H9 (cell line): Measurements from ENCODE around the gene RNF5. TPM values are rescaled to one million over a fixed set of nuclear protein-coding genes. Genes with fewer than 3 reads are reported as not detected.

ENCODE experiments used
- DNase-seq: peaks from one replicate; pipeline ENCODE4 v3.0.0-alpha.2; 2017
- H2AFZ ChIP-seq: one replicate; pipeline ENCODE4 v1.6.1; 2013; ENCODE audit warnings: mild to moderate bottlenecking, low read length, control low read depth, moderate library complexity
- H2AK5ac ChIP-seq: 2 replicates; pipeline ENCODE4 v1.6.1; 2013; ENCODE audit warnings: low read length, control low read depth, mixed read lengths; ENCODE audit not compliant: insufficient read length
- H2BK120ac ChIP-seq: one replicate; pipeline ENCODE4 v1.6.1; 2013; ENCODE audit warnings: low read depth, mild to moderate bottlenecking, low read length, control low read depth, inconsistent platforms; ENCODE audit not compliant: poor library complexity, severe bottlenecking
- H2BK12ac ChIP-seq: 2 replicates; pipeline ENCODE4 v1.6.1; 2013; ENCODE audit warnings: low read length, control low read depth, mixed read lengths, low read depth; ENCODE audit not compliant: insufficient read length
- H2BK15ac ChIP-seq: 2 replicates; pipeline ENCODE4 v1.6.1; 2013; ENCODE audit warnings: low read depth, low read length, control low read depth
- H2BK20ac ChIP-seq: one replicate; pipeline ENCODE4 v1.6.1; 2013; ENCODE audit warnings: low read depth, mild to moderate bottlenecking, low read length, control low read depth, inconsistent platforms; ENCODE audit not compliant: poor library complexity, severe bottlenecking
- H2BK5ac ChIP-seq: 2 replicates; pipeline ENCODE4 v1.6.1; 2013; ENCODE audit warnings: low read length, control low read depth, mixed read lengths; ENCODE audit not compliant: insufficient read length
- H3K14ac ChIP-seq: 2 replicates; pipeline ENCODE4 v1.6.1; 2013; ENCODE audit warnings: low read length, control low read depth; ENCODE audit not compliant: insufficient read depth
- H3K18ac ChIP-seq: 2 replicates; pipeline ENCODE4 v1.6.1; 2013; ENCODE audit warnings: low read depth, mild to moderate bottlenecking, mixed read lengths, low read length, control low read depth; ENCODE audit not compliant: insufficient read length
- H3K23ac ChIP-seq: 2 replicates; pipeline ENCODE4 v1.6.1; 2013; ENCODE audit warnings: low read length, control low read depth, mixed read lengths, low read depth; ENCODE audit not compliant: insufficient read length
- H3K23me2 ChIP-seq: 2 replicates; pipeline ENCODE4 v1.6.1; 2013; ENCODE audit warnings: low read depth, mild to moderate bottlenecking, mixed read lengths, low read length, control low read depth; ENCODE audit not compliant: insufficient read length, poor library complexity, severe bottlenecking
- H3K27ac ChIP-seq: 2 replicates; pipeline ENCODE4 v1.5.1; 2013; ENCODE audit warnings: low read length, control low read depth, mixed read lengths, low read depth; ENCODE audit not compliant: insufficient read length
- H3K27me3 ChIP-seq: 2 replicates; pipeline ENCODE4 v1.6.1; 2013; ENCODE audit warnings: low read length, control low read depth, inconsistent platforms; ENCODE audit not compliant: insufficient read depth
- H3K4ac ChIP-seq: 2 replicates; pipeline ENCODE4 v1.6.1; 2013; ENCODE audit warnings: low read depth, mild to moderate bottlenecking, control low read depth, inconsistent platforms, low read length, moderate library complexity
- H3K4me1 ChIP-seq: 2 replicates; pipeline ENCODE4 v1.6.1; 2013; ENCODE audit warnings: low read length, control low read depth, inconsistent platforms; ENCODE audit not compliant: insufficient read depth
- H3K4me2 ChIP-seq: 2 replicates; pipeline ENCODE4 v1.6.1; 2013; ENCODE audit warnings: low read length, control low read depth, mixed read lengths; ENCODE audit not compliant: insufficient read length, insufficient read depth
- H3K56ac ChIP-seq: 2 replicates; pipeline ENCODE4 v1.6.1; 2013; ENCODE audit warnings: low read depth, mild to moderate bottlenecking, mixed read lengths, low read length, control low read depth; ENCODE audit not compliant: insufficient read length
- H3K79me1 ChIP-seq: 2 replicates; pipeline ENCODE4 v1.6.1; 2013; ENCODE audit warnings: low read depth, mild to moderate bottlenecking, moderate library complexity, low read length, control low read depth, inconsistent platforms; ENCODE audit not compliant: insufficient read depth, poor library complexity, severe bottlenecking
- H3K79me2 ChIP-seq: 2 replicates; pipeline ENCODE4 v1.6.1; 2013; ENCODE audit warnings: low read length, control low read depth, inconsistent platforms; ENCODE audit not compliant: insufficient read depth
- H3K9ac ChIP-seq: 2 replicates; pipeline ENCODE4 v1.6.1; 2013; ENCODE audit warnings: low read length, control low read depth, mixed read lengths; ENCODE audit not compliant: insufficient read length; ENCODE audit errors: extremely low read depth
- H3K9me3 ChIP-seq: one replicate; pipeline ENCODE4 v1.6.1; 2013; ENCODE audit warnings: low read depth, low read length, inconsistent platforms; ENCODE audit not compliant: control insufficient read depth
- H3T11ph ChIP-seq: one replicate; pipeline ENCODE4 v1.6.1; 2013; ENCODE audit warnings: mild to moderate bottlenecking, low read length, control low read depth, inconsistent platforms
- H4K20me1 ChIP-seq: one replicate; pipeline ENCODE4 v1.6.1; 2013; ENCODE audit not compliant: control insufficient read depth, insufficient read length, insufficient read depth
- H4K5ac ChIP-seq: 2 replicates; pipeline ENCODE4 v1.6.1; 2013; ENCODE audit warnings: low read depth, mild to moderate bottlenecking, mixed read lengths, low read length, control low read depth; ENCODE audit not compliant: insufficient read length
- H4K8ac ChIP-seq: replicated peaks from 2 replicates; pipeline ENCODE4 v1.6.1; 2013; ENCODE audit warnings: low read length, control low read depth, mixed read lengths, low read depth; ENCODE audit not compliant: insufficient read length
- H4K91ac ChIP-seq: 2 replicates; pipeline ENCODE4 v1.6.1; 2013; ENCODE audit warnings: low read depth, mild to moderate bottlenecking, moderate library complexity, mixed read lengths, low read length, control low read depth; ENCODE audit not compliant: insufficient read length
- H3K27ac Mint-ChIP-seq, 3 experiments: 2 replicates in 2 of 3; 3 replicates in 1 of 3; pipeline ENCODE4 v1.8.0; 2020 to 2021; ENCODE audit warnings: mixed read lengths in 3 of 3, mild to moderate bottlenecking in 1 of 3, moderate library complexity in 1 of 3
- H3K27me3 Mint-ChIP-seq: 2 replicates; pipeline ENCODE4 v1.8.0; 2021; ENCODE audit warnings: low read depth, mild to moderate bottlenecking, moderate library complexity, mixed read lengths
- H3K36me3 Mint-ChIP-seq, 3 experiments: 2 replicates in 2 of 3; 3 replicates in 1 of 3; pipeline ENCODE4 v1.8.0; 2020 to 2021; ENCODE audit warnings: low read depth in 3 of 3, mixed read lengths in 3 of 3; ENCODE audit not compliant: insufficient read depth in 1 of 3
- H3K4me1 Mint-ChIP-seq, 2 experiments: 2 replicates each; pipeline ENCODE4 v1.8.0; 2020; ENCODE audit warnings: mixed read lengths in 2 of 2
- H3K4me3 Mint-ChIP-seq, 2 experiments: 2 replicates in 1 of 2; 3 replicates in 1 of 2; pipeline ENCODE4 v1.8.0; 2020 to 2021; ENCODE audit warnings: mild to moderate bottlenecking in 2 of 2, mixed read lengths in 2 of 2, moderate library complexity in 1 of 2
- H3K9me3 Mint-ChIP-seq, 2 experiments: 2 replicates in 1 of 2; 3 replicates in 1 of 2; pipeline ENCODE4 v1.8.0; 2020; ENCODE audit warnings: mild to moderate bottlenecking in 2 of 2, mixed read lengths in 2 of 2, moderate library complexity in 1 of 2
- WGBS: extraction: QIAGEN DNeasy Blood & Tissue Kit; methylation state at CpG from one replicate; pipeline ENCODE4 v1.1.7; 2013; ENCODE audit warnings: missing lambda C conversion rate, low lambda C conversion rate, mixed read lengths; ENCODE audit not compliant: insufficient read length; ENCODE audit errors: extremely low coverage; 5-methylcytosine and 5-hydroxymethylcytosine counted together
- total RNA-seq: library from RNA; stranded (reverse); gene quantifications from 2 replicates; pipeline ENCODE4 v1.2.1, GENCODE V29; 2021
- TF ChIP-seq, protein P1 (sequence below): fragments of 200-600 bp; sonication (generic); conservative IDR thresholded peaks from 3 replicates; pipeline ENCODE4 v1.8.0; 2021; ENCODE audit warnings: antibody characterized with exemption, mild to moderate bottlenecking

Gene RNF5
- total RNA-seq, 1 experiment from 2014 or later, result 116 TPM

DNA sequence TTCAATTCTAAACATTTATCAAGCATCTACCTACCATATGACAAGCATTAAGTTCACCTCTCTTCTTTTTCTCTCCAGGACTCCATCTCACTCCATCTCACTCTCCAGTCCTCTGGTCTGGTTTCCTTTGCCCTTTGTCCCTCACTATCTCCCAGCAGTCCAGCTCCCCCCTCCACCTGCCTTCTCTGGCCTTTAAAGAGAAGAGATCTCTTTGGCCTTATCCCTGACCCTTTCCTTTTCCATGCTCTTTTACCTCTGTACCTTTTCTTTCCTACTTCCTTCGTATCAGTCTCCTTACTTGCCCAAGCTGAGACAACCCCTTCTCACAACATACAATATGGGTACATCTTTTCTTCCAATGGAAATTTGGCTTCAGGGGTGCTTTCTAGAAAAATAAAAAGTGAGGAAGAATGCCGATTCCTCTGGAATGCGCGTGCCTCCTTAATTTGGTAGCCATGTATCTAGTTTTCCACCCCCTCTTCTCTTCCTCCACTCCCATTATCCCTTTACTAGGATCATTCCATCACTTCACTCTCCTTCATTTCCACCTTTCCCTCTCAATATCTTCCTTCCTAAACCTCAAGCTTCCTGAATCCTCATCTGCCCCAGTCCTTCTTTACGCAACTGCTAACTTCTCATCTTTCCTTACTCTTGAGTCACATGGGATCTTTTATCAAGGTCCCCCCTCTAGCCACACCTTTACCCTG lies 1.6 kb upstream of the RNF5 start:
- H3K56ac ChIP-seq, result no peak overlapping the region
- H3K4me1 ChIP-seq, result peaks cover 7% of the 10 kb centered on the region
- peak overlapping the region; percentile 83 for H3K4me2 ChIP-seq
- Mint-ChIP-seq H3K4me3 (peak overlapping the region; percentile 83 to 86), H3K27ac (peak overlapping the region; percentile 98), H3K4me1 (peaks cover 40 to 47% of the 10 kb centered on the region in 2 experiments), H3K27me3 (no peaks in the 10 kb centered on the region; the same call in 1 of the 2 replicates), H3K9me3 (no peaks in the 10 kb centered on the region; a peak in 1 of 5 replicates), H3K36me3 (peaks cover 22 to 35% (median 33%) of the 10 kb centered on the region in 3 experiments)
- H3T11ph ChIP-seq, result peak overlapping the region; percentile 76
- TF ChIP-seq, protein P1, sequence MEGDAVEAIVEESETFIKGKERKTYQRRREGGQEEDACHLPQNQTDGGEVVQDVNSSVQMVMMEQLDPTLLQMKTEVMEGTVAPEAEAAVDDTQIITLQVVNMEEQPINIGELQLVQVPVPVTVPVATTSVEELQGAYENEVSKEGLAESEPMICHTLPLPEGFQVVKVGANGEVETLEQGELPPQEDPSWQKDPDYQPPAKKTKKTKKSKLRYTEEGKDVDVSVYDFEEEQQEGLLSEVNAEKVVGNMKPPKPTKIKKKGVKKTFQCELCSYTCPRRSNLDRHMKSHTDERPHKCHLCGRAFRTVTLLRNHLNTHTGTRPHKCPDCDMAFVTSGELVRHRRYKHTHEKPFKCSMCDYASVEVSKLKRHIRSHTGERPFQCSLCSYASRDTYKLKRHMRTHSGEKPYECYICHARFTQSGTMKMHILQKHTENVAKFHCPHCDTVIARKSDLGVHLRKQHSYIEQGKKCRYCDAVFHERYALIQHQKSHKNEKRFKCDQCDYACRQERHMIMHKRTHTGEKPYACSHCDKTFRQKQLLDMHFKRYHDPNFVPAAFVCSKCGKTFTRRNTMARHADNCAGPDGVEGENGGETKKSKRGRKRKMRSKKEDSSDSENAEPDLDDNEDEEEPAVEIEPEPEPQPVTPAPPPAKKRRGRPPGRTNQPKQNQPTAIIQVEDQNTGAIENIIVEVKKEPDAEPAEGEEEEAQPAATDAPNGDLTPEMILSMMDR, result no peak
- peak overlapping the region; percentile 86; the same call in 1 of the 2 replicates for H3K14ac ChIP-seq
- peaks cover 18% of the 10 kb centered on the region; the same call in 1 of the 2 replicates for H3K79me2 ChIP-seq
- H3K4ac ChIP-seq, result no peak overlapping the region; the same call in 1 of the 2 replicates
- peak overlapping the region; percentile 30 for H2AK5ac ChIP-seq
- H2BK12ac ChIP-seq, result no peak overlapping the region
- no peak overlapping the region for H3K23ac ChIP-seq
- H3K9ac ChIP-seq, result peak overlapping the region; percentile 83
- H4K8ac ChIP-seq, result no peak overlapping the region
- H4K5ac ChIP-seq, result no peak overlapping the region
- H2BK15ac ChIP-seq, result no peak overlapping the region
- H3K27ac ChIP-seq, result peak overlapping the region; percentile 68
- no peak overlapping the region for H2BK20ac ChIP-seq
- no peaks in the 10 kb centered on the region for H4K20me1 ChIP-seq
- H2BK5ac ChIP-seq, result peak overlapping the region; percentile 11
- peaks cover 22% of the 10 kb centered on the region for H3K23me2 ChIP-seq
- no CpG with 5 or more reads among the region's 5 CpGs for WGBS
- H3K79me1 ChIP-seq, result no peaks in the 10 kb centered on the region
- no peaks in the 10 kb centered on the region for H3K27me3 ChIP-seq
- H3K18ac ChIP-seq, result peak overlapping the region; percentile 90
- H2AFZ ChIP-seq, result no peak overlapping the region
- DNase-seq, result no peak
- no peaks in the 10 kb centered on the region for H3K9me3 ChIP-seq
- H4K91ac ChIP-seq, result no peak overlapping the region
- peak overlapping the region; percentile 51 for H2BK120ac ChIP-seq
